ENCODE data around the gene TULP4. TPM values are rescaled to one million over a fixed set of nuclear protein-coding genes. Genes with fewer than 3 reads are reported as not detected.
A peak's percentile ranks its signal among the peaks of the same experiment; 100 is the strongest.
"Not testable (repeated sequence)": the region's sequence is repeated elsewhere in the genome, so short reads cannot be mapped to it uniquely, and the experiment has no call there.

The TULP4 gene
- total RNA-seq, 1 experiment from 2014 or later: 31.1 TPM

DNA sequence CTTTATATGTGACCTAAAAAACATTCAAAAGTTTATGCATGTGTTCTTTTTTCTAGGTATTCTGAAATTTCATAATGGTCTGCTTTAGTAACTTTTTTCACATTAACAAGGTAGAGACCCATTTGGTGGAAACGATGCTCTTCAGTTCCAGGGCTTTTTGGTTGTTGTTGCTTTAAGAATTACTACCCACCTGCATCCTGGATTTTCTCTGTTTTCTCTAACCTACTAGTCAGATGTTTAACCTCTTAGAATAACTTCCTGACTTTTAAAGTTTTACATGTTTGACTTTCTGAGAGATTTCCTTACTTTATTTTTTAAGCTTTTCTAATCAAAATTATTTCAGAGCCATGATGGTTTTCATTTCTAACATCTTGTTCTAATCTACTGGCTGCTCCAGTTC lies 14.9 kb downstream of the TULP4 start:
- DNase-seq (ENCODE audit: low spot score): no peak

- DNase-seq (ENCODE audit: low spot score): no peak
These were observed 16.7 kb downstream of the TULP4 start for GRCh38 chr6:158328952-158329351.

DNA sequence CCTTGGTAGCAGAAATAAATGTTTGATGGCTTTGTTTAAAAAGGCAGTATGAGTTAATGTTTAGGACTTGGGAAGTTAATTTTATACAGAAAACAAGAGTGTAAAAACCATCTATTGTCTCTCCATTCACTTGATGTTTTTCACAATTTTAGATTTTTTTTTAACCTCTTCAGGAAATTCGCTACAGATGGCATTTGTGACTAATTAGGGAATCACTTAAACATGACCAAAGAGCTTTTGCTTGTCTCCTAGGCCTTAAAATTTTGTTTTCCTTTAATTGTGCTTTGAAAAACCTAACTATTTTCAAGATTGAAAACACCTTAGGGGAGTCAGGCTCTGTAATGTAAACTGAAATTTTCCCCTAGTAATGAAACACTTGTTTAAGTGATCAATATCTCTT lies 17.3 kb downstream of the TULP4 start:
- DNase-seq (ENCODE audit: low spot score): no peak

DNA sequence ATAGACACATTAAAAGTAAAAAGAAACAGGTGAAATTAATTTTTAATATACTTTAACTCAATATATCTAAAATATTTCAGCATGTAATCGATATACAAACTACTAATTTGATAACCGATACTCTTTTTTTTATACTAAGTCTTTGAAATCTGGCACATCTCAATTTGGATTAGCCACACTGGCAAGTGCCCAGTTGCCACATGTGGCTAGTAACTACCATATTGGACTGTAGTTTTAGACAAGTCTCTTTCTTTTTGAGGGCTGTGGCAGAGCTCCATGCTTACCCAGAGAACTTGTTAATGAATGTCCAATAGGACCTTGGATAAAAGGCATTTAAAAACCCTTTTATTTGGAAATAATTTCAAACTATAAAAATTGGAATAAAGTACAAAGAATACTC lies 17.8 kb downstream of the TULP4 start:
- DNase-seq (ENCODE audit: low spot score): no peak

- DNase-seq (ENCODE audit: low spot score): no peak
These were observed 20.0 kb downstream of the TULP4 start for GRCh38 chr6:158332237-158332636.

DNA sequence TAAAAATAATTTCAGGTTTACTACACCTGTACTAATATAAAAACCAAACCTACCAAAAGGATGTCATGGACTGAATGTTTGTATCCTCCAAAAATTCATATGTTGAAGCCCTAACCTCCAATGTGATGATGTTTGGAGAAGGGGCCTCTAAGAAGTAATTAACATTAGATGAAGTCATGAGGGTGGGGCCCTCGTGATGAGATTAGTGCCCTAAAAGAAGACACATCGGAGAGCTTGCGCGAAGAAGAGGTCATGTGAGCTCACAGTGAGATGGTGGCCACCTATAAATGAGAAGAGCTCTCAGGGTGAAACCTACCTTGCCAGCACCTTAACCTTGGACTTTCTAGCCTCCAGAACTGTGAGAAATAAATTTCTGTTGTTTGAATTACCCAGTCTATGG lies 20.8 kb downstream of the TULP4 start:
- no peak for DNase-seq (ENCODE audit: low spot score)

GRCh38 chr6:158334534-158334933 lies 22.3 kb downstream of the TULP4 start:
- DNase-seq (ENCODE audit: low spot score): no peak

GRCh38 chr6:158337332-158337731 lies 25.1 kb downstream of the TULP4 start:
- DNase-seq (ENCODE audit: low spot score): no peak

DNA sequence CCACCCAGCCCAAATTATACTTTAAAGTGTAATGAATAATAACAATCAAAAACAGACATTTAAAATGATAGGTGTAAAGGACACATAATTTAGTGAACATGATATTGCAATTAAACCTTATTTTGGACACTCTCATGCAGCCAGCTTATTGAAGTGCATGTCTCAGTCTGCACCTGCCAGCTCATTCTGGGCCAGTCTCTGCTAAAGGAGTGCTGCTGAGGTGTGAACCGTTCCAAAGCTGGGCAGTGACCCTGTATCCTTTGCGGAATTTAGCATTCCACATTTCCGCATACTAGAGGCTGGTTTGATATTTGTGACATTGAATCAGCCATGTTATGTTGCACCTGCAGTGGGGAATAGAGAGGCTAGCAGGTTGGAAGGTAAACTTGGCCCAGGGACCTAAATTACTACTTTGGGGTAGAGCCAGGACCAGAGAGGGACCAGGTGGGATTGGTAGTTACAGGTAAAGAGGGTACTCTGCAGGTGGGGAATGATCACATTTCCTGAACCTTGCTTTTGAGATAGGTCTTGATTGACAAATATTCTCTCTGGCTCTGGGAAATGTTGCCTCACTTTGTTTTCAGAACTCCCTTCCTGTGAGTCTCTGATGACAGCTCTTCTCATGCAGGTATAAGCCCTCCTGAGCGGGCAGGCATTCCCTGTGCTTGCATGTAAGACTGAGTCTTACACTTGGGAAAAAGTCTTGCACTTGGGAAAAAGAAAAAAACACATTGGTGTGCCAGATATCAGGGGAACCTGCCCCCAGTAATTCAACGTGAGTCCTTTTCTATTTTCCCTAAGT lies 26.2 kb downstream of the TULP4 start:
- no peak for DNase-seq (ENCODE audit: low spot score)

- peak; percentile 61 for DNase-seq (ENCODE audit: low spot score)
These were observed 26.9 kb downstream of the TULP4 start for GRCh38 chr6:158339197-158339596.

GRCh38 chr6:158340252-158340651 lies 28.0 kb downstream of the TULP4 start:
- no peak for DNase-seq (ENCODE audit: low spot score)

DNA sequence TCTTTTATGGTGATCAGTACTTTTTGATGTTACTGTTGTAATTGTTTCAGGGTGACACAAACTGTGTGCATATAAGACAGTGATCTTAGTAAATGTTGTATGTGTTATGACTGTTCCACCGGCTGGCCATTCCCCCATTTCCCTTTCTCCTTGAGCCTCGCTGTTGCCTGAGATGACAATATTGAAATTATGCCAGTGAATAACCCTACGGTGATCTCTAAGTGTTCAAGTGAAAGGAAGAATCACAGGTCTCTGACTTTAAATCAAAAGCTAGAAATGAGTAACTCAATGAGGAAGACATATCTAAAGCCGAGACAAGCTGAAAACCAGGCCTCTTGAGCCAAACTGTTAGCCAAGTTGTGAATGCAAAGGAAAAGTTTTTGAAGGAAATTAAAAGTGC lies 32.3 kb downstream of the TULP4 start:
- DNase-seq (ENCODE audit: low spot score): no peak

GRCh38 chr6:158345444-158345843 lies 33.2 kb downstream of the TULP4 start:
- DNase-seq (ENCODE audit: low spot score): not testable (repeated sequence)

DNA sequence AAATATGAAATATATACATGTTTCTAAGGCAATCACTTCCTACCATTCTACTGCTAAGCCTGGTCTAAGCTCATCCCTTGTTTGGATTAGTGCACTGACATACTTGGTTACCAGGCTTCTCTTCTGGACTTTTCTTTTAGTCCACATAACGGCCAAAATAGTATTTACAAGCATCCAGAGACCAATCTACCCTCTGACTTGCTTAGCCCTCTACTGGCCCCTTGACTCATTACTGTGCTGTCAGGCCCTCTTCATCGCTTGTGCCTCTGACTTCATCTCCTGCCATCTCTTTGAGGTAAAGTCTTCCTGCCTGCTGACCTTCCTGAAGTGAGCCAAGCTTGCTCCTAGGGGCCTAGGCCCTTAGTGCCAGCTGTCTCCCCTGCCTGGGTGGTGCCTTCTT lies 35.1 kb downstream of the TULP4 start:
- DNase-seq (ENCODE audit: low spot score): no peak

DNA sequence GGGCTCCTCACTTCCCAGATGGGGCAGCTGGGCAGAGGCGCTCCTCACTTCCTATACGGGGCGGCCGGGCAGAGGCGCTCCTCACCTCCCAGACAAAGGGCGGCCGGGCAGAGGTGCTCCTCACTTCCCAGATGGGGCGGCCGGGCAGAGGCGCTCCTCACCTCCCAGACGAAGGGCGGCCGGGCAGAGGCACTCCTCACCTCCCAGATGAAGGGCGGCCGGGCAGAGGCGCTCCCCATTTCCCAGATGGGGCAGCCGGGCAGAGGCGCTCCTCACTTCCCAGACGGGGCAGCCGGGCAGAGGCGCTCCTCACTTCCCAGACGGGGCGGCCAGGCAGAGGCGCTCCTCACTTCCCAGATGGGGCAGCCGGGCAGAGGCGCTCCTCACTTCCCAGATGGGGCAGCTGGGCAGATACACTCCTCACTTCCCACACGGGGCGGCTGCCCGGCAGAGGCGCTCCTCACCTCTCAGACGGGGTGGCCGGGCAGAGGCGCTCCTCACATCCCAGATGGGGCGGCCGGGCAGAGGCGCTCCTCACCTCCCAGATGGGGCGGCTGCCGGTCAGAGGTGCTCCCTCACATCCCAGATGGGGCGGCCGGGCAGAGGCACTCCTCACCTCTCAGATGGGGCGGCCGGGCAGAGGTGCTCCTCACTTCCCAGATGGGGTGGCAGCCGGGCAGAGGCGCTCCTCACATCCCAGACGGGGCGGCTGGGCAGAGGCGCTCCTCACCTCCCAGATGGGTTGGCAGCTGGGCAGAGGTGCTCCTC lies 36.7 kb downstream of the TULP4 start:
- DNase-seq (ENCODE audit: low spot score): not testable (repeated sequence)

DNA sequence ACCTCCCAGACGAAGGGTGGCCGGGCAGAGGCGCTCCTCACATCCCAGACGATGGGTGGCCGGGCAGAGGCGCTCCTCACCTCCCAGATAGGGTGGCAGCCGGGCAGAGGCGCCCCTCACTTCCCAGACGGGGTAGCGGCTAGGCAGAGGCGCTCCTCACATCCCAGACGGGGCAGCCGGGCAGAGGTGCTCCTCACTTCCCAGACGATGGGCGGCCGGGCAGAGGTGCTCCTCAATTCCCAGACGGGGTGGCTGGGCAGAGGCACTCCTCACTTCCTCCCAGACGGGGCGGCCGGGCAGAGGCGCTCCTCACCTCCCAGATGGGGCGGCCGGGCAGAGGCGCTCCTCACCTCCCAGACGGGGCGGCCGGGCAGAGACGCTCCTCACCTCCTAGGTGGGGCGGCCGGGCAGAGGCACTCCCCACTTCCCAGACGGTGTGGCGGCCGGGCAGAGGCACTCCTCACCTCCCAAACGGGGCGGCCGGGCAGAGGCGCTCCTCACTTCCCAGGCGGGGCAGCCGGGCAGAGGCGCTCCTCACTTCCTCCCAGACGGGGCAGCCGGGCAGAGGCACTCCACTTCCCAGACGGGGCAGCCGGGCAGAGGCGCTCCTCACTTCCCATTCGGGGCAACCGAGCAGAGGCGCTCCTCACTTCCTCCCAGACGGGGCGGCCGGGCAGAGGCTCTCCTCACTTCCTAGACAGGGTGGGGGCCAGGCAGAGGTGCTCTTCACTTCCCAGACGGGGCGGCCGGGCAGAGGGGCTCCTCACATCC lies 37.4 kb downstream of the TULP4 start:
- not testable (repeated sequence) for DNase-seq (ENCODE audit: low spot score)

DNA sequence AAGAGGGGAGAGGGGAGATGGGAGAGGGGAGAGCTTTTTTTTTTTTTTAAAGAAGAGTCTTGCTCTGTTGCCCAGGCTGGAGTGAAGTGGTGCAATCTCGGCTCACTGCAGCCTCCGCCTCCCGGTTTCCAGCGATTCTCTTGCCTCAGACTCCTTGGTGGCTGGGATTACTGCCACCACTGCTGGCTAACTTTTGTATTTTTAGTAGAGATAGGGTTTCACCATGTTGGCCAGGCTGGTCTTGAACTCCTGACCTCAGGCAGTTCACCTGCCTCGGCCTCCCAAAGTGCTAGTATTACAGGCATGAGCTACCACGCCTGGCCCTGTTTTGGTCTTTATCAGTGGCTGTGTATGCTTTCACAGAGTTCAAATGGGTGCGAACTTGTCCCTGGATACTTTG lies 38.5 kb downstream of the TULP4 start:
- not testable (repeated sequence) for DNase-seq (ENCODE audit: low spot score)

GRCh38 chr6:158353883-158354877 lies 41.9 kb downstream of the TULP4 start:
- no peak for DNase-seq (ENCODE audit: low spot score)

DNA sequence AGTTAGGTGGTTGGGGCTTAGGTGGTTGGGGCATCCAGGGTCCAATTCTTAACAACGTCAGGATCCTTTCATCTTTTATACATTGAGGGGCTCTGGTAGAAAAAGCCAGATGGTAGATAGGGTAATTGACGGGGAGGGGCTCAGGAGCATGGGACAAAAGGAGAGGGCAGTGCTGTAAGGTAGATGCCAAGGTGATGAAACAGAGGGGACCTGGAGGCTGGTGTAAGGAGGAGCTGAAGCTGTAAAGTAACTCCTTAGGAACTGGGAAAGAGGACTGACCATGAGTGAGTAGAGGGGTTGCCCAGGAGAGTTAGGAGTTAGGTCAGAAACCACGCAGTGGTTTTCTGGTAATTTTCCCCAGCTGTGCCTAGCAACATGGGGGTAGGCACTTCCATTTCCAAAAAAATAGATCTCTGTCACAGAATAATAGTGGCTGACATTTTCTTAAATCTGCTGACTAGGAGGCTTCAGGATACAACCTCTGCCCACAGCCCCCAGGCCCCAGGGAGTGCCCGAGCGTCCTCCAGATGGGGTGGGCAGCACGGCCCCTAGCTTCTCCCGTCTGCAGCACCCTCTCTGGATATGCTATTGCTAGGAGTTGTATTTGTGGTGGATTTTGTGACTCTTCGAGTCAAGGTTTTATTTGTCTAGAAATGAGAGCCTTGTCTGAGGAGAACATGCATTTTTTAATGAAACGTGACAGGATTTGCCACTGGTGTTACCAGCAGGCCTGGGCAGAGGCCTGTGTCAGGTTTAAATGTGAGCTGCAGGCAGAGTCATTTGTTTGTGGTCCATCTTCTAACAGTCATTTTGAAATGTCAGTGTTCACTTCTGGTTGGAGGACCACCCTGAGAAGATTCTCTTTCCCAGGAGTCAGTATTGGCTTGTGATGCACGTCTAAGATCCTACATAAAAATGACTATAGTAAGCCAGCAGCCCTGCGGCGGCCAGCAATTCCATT lies 44.6 kb downstream of the TULP4 start:
- no peak for DNase-seq (ENCODE audit: low spot score)

Data from HT-29 (cell line).